K562 (cell line): ENCODE measurements around the gene FAM83B. TPM values are rescaled to one million over a fixed set of nuclear protein-coding genes. Genes with fewer than 3 reads are reported as not detected.

ENCODE experiments used
- ATAC-seq: fragments of 200-7000 bp; cut with Tn5 transposase; 3 replicates; pipeline ENCODE4 v1.9.1; 2020; ENCODE audit warnings: moderate library complexity
- BruUV-seq: library from RNA; stranded (reverse); fragments of 400-500 nt; replicated peaks from 2 replicates; lab custom pipeline; 2021; lab: Mats Ljungman, UMichigan
- CTCF ChIA-PET: fragments of 300-600 bp; formaldehyde crosslinking; extraction: SDS; loops from one replicate; lab custom pipeline; 2021; ENCODE audit warnings: low intra/inter-chr PET ratio; lab: Yijun Ruan, JAX
- POLR2A ChIA-PET: fragments of 300-600, 350-650 bp; sonication (Branson Sonifier 250); formaldehyde crosslinking; extraction: SDS; loops from one replicate; lab custom pipeline; 2021; ENCODE audit warnings: antibody characterized with exemption, inconsistent platforms; lab: Yijun Ruan, JAX
- DNase-seq, 4 experiments: peaks; one replicate each; pipeline versions ENCODE4 v3.0.0 to v3.0.0-alpha.2; 2011 to 2018; ENCODE audit warnings: low spot score in 3 of 4, mixed read lengths in 3 of 4; ENCODE audit errors: extremely low read depth in 1 of 4
- FAIRE-seq: peaks from 2 replicates; lab custom pipeline; 2011; peaks lifted over from hg19 to GRCh38; lab: Jason Lieb, UNC
- H2AFZ ChIP-seq: 2 replicates; pipeline ENCODE4 v1.6.0; 2011; ENCODE audit warnings: low read depth, low read length, control low read depth, inconsistent platforms
- H3K27ac ChIP-seq: fragments of 200-600 bp; 3 replicates; pipeline ENCODE4 v1.8.0; 2011; ENCODE audit warnings: low read depth, mild to moderate bottlenecking, control low read depth, inconsistent platforms, low read length, moderate library complexity, mixed read lengths; ENCODE audit errors: extremely low read depth
- H3K27me3 ChIP-seq, 2 experiments: fragments of 300-600 bp in 1 of 2; 2 replicates in 1 of 2; 3 replicates in 1 of 2; pipeline versions ENCODE4 v1.6.0 to v1.8.0; 2011; ENCODE audit warnings: inconsistent platforms in 2 of 2, low read length in 2 of 2, mild to moderate bottlenecking in 1 of 2, mixed read lengths in 1 of 2, moderate library complexity in 1 of 2; ENCODE audit not compliant: control insufficient read depth in 2 of 2, insufficient read depth in 2 of 2
- H3K36me3 ChIP-seq: fragments of 300-600 bp; 3 replicates; pipeline ENCODE4 v1.8.0; 2011; ENCODE audit warnings: mild to moderate bottlenecking, low read length, inconsistent platforms; ENCODE audit not compliant: control insufficient read depth, insufficient read depth
- H3K4me1 ChIP-seq, 2 experiments: fragments of 200-600 bp in 1 of 2; replicated peaks in 1 of 2; 2 replicates in 1 of 2; 3 replicates in 1 of 2; pipeline versions ENCODE4 v1.5.1 to v1.8.0; 2011; ENCODE audit warnings: inconsistent platforms in 2 of 2, low read length in 2 of 2, mild to moderate bottlenecking in 1 of 2, mixed read lengths in 1 of 2, moderate library complexity in 1 of 2; ENCODE audit not compliant: control insufficient read depth in 2 of 2, insufficient read depth in 2 of 2
- H3K4me2 ChIP-seq: 2 replicates; pipeline ENCODE4 v1.6.1; 2011; ENCODE audit warnings: low read length, control low read depth, inconsistent platforms, mixed read lengths; ENCODE audit not compliant: insufficient read depth
- H3K4me3 ChIP-seq: fragments of 200-600 bp; sonication (generic), shearing (Covaris generic); 2 replicates; pipeline ENCODE4 v1.5.1; 2016; ENCODE audit warnings: control low read depth, inconsistent platforms
- H3K79me2 ChIP-seq: fragments of 200-600 bp; 3 replicates; pipeline ENCODE4 v1.8.0; 2011; ENCODE audit warnings: low read length, inconsistent platforms; ENCODE audit not compliant: control insufficient read depth, insufficient read depth
- H3K9ac ChIP-seq, 2 experiments: 2 replicates each; pipeline versions ENCODE4 v1.6.0 to v1.6.1; 2011; ENCODE audit warnings: low read depth in 2 of 2, low read length in 2 of 2, control low read depth in 1 of 2, inconsistent platforms in 1 of 2, mild to moderate bottlenecking in 1 of 2, mixed read lengths in 1 of 2; ENCODE audit not compliant: insufficient read depth in 1 of 2
- H3K9me1 ChIP-seq: one replicate; pipeline ENCODE4 v1.6.0; 2011; ENCODE audit warnings: inconsistent platforms, mild to moderate bottlenecking, low read length, moderate library complexity; ENCODE audit not compliant: control insufficient read depth, insufficient read depth
- H3K9me3 ChIP-seq: replicated peaks from 2 replicates; pipeline ENCODE4 v1.5.1; 2011; ENCODE audit warnings: low read depth, low read length, inconsistent platforms; ENCODE audit not compliant: control insufficient read depth, insufficient read depth
- H4K20me1 ChIP-seq: replicated peaks from 2 replicates; pipeline ENCODE4 v1.6.1; 2011; ENCODE audit warnings: low read length, inconsistent platforms, mixed read lengths; ENCODE audit not compliant: control insufficient read depth, insufficient read depth
- BACH1 ChIP-seq: fragments of 200-800 bp; sonication (Bioruptor generic); IDR thresholded peaks from 2 replicates; pipeline ENCODE4 v1.6.1; 2016; ENCODE audit warnings: missing genetic modification characterization, missing compliant biosample characterization
- BRCA1 ChIP-seq, 2 experiments: fragments of 450-650 bp in 1 of 2; sonication (generic) in 1 of 2; formaldehyde crosslinking in 1 of 2; IDR thresholded peaks; 2 replicates each; pipeline versions ENCODE4 v1.5.0 to v1.6.1; 2017 to 2020; ENCODE audit warnings: mild to moderate bottlenecking in 1 of 2, missing genetic modification reagents in 1 of 2
- CCAR2 ChIP-seq: fragments of 200-400 bp; formaldehyde crosslinking; IDR thresholded peaks from 2 replicates; pipeline ENCODE4 v1.6.1; 2017; ENCODE audit warnings: mild to moderate bottlenecking, low read depth, low read length
- DDX20 ChIP-seq: fragments of 450-650 bp; IDR thresholded peaks from 2 replicates; pipeline ENCODE4 v1.6.1; 2016; ENCODE audit warnings: missing genetic modification characterization, low read depth, mild to moderate bottlenecking, missing compliant biosample characterization, moderate library complexity
- HDAC8 ChIP-seq: fragments of 450-650 bp; IDR thresholded peaks from 2 replicates; pipeline ENCODE4 v1.6.1; 2016; ENCODE audit warnings: mild to moderate bottlenecking, missing genetic modification characterization, moderate library complexity, missing compliant biosample characterization
- HMGN3 ChIP-seq: IDR thresholded peaks from 2 replicates; pipeline ENCODE4 v1.6.1; 2011; ENCODE audit warnings: borderline replicate concordance, low read depth, mild to moderate bottlenecking, mixed read lengths, low read length; ENCODE audit not compliant: insufficient read length; ENCODE audit errors: extremely low read depth
- NCOA4 ChIP-seq: fragments of 450-650 bp; IDR thresholded peaks from 2 replicates; pipeline ENCODE4 v1.6.1; 2018; ENCODE audit warnings: mild to moderate bottlenecking; ENCODE audit not compliant: partially characterized antibody
- POLR2A ChIP-seq: fragments of 450-650 bp; conservative IDR thresholded peaks from 2 replicates; pipeline ENCODE4 v1.6.1; 2016
- TAF7 ChIP-seq: fragments of 450-650 bp; IDR thresholded peaks from 2 replicates; pipeline ENCODE4 v1.6.1; 2016; ENCODE audit warnings: missing genetic modification characterization, missing compliant biosample characterization
- ZNF408 ChIP-seq: fragments of 250-450 bp; sonication (Bioruptor Pico); IDR thresholded peaks from 2 replicates; pipeline ENCODE4 v1.4.0; 2020; ENCODE audit warnings: low read depth, mild to moderate bottlenecking, moderate library complexity
- in situ Hi-C: fragments of 300-500 bp; cut with MboI; formaldehyde crosslinking; loops from 4 replicates; pipeline ENCODE4 v1.15.0; 2018; ENCODE audit warnings: inconsistent platforms, mixed read lengths
- intact Hi-C: fragments of 100-400 bp; cut with micrococcal nuclease; formaldehyde crosslinking; loops from 2 replicates; pipeline ENCODE4 v1.14.2; 2022
- polyA plus RNA-seq, 8 experiments: library from polyadenylated mRNA; depleted of rRNA in 4 of 8; stranded (reverse) in 5 of 8; unstranded in 3 of 8; fragments of >200 nt; fragmentation: Nextera tagmentation in 2 of 8; fragmentation: Illumina TruSeq in 1 of 8; extraction: Ambion mirVana in 2 of 8; extraction: Trizol in 1 of 8; gene quantifications; 2 replicates each; pipeline versions ENCODE4 v1.2.1 to v1.2.3, GENCODE V29; 2011 to 2014; ENCODE audit warnings: inconsistent platforms in 1 of 8, missing spikeins in 1 of 8
- total RNA-seq, 7 experiments: library from RNA; depleted of rRNA in 6 of 7; stranded (reverse); fragments of >200 nt in 6 of 7; fragmentation: Illumina TruSeq in 2 of 7; extraction: Trizol in 2 of 7; gene quantifications; 2 replicates each; pipeline versions ENCODE4 v1.2.1 to v1.2.3, GENCODE V29; 2011 to 2021; ENCODE audit warnings: low replicate concordance in 1 of 7
- TF ChIP-seq, protein P1 (sequence below): fragments of 250-450 bp; sonication (Bioruptor Pico); IDR thresholded peaks from 2 replicates; pipeline ENCODE4 v1.4.0; 2020; ENCODE audit warnings: mild to moderate bottlenecking, moderate library complexity, borderline replicate concordance
- TF ChIP-seq, protein P2 (sequence below): fragments of 250-450 bp; sonication (Bioruptor Pico); IDR thresholded peaks from 2 replicates; pipeline ENCODE4 v1.8.0; 2022; ENCODE audit warnings: inconsistent platforms, mild to moderate bottlenecking, moderate library complexity, borderline replicate concordance

Gene FAM83B
- total and polyA plus RNA-seq, 9 of the 15 experiments (the other 6 are each of a cell fraction or from before 2014, with no cell fraction given): not detected

DNA sequence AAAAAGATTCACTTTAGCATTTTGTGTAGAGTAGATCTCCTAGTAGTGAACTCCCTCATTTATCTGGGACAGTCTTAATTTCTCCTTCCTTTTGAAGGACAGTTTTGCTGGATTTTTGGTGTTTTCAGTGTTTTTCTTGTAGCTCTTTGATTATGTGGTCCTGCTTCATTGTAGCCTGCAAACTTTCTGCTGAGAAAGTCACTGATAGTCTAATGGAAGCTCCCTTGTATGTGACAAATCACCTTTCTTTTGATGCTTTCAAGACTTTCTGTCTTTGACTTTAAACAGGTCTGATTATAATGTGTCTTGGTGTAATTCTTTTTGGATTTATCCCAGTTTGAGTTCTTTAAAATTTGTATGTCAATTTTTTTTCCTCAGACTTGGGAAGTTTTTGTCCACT, 86.1 kb downstream of the FAM83B start:
- H3K4me2 ChIP-seq: no peak overlapping the region
- CTCF ChIA-PET: no interaction called here
- H3K4me1 ChIP-seq: no peaks in the 10 kb centered on the region
- no peak overlapping the region for H2AFZ ChIP-seq
- H3K79me2 ChIP-seq: no peaks in the 10 kb centered on the region
- no peaks in the 10 kb centered on the region for H3K36me3 ChIP-seq
- H3K4me3 ChIP-seq: no peak overlapping the region
- ATAC-seq (no peak), FAIRE-seq (no peak)
- in situ Hi-C loops: no loop called here
- H3K9me1 ChIP-seq: no peaks in the 10 kb centered on the region
- H3K27ac ChIP-seq: no peak overlapping the region
- H3K9me3 ChIP-seq: 0 out of 2 replicates have a peak, but pooled peaks cover 1% of the 10 kb centered on the region
- POLR2A ChIA-PET: no interaction called here
- BruUV-seq: no TSS peak
- H3K27me3 ChIP-seq: no peaks in the 10 kb centered on the region
- no peaks in the 10 kb centered on the region for H4K20me1 ChIP-seq
- H3K9ac ChIP-seq: no peak overlapping the region
- no peak for TF ChIP-seq HMGN3
- TF ChIP-seq HDAC8 (tag): no peak
- no peak for TF ChIP-seq BRCA1 (IDR thresholded peaks at IDR 0.05)
- no peak for TF ChIP-seq BRCA1 (CRISPR knock-in tag; IDR thresholded peaks at IDR 0.05)
- TF ChIP-seq ZNF408: no peak
- no peak for TF ChIP-seq CCAR2
- TF ChIP-seq BACH1 (tag): no peak
- TF ChIP-seq TAF7 (tag): no peak
- TF ChIP-seq DDX20 (tag): no peak
- TF ChIP-seq, protein P1, sequence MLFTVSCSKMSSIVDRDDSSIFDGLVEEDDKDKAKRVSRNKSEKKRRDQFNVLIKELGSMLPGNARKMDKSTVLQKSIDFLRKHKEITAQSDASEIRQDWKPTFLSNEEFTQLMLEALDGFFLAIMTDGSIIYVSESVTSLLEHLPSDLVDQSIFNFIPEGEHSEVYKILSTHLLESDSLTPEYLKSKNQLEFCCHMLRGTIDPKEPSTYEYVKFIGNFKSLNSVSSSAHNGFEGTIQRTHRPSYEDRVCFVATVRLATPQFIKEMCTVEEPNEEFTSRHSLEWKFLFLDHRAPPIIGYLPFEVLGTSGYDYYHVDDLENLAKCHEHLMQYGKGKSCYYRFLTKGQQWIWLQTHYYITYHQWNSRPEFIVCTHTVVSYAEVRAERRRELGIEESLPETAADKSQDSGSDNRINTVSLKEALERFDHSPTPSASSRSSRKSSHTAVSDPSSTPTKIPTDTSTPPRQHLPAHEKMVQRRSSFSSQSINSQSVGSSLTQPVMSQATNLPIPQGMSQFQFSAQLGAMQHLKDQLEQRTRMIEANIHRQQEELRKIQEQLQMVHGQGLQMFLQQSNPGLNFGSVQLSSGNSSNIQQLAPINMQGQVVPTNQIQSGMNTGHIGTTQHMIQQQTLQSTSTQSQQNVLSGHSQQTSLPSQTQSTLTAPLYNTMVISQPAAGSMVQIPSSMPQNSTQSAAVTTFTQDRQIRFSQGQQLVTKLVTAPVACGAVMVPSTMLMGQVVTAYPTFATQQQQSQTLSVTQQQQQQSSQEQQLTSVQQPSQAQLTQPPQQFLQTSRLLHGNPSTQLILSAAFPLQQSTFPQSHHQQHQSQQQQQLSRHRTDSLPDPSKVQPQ (CRISPR knock-in tag): no peak
- TF ChIP-seq, protein P2, sequence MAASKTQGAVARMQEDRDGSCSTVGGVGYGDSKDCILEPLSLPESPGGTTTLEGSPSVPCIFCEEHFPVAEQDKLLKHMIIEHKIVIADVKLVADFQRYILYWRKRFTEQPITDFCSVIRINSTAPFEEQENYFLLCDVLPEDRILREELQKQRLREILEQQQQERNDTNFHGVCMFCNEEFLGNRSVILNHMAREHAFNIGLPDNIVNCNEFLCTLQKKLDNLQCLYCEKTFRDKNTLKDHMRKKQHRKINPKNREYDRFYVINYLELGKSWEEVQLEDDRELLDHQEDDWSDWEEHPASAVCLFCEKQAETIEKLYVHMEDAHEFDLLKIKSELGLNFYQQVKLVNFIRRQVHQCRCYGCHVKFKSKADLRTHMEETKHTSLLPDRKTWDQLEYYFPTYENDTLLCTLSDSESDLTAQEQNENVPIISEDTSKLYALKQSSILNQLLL: no peak
- TF ChIP-seq NCOA4: no peak
- TF ChIP-seq POLR2A: no peak
- TF ChIP-seq, all 486 proteins: peak for 0
- intact Hi-C loops: no loop called here
- no peak for DNase-seq
